ENCODE data around the gene PLEKHM3.

PLEKHM3 gene

GRCh38 chr2:207796585-207797350, 228.6 kb downstream of the PLEKHM3 start (continued):
- no peak for TF ChIP-seq ZBTB49 (tag by site-specific recombination; IDR thresholded peaks at IDR 0.05; ENCODE audit: low read depth)
- TF ChIP-seq ZNF18 (tag by site-specific recombination; IDR thresholded peaks at IDR 0.05) = no peak
- TF ChIP-seq ZNF2 (tag by site-specific recombination; IDR thresholded peaks at IDR 0.05) = no peak
- no peak for TF ChIP-seq ZNF768 (tag by site-specific recombination; IDR thresholded peaks at IDR 0.05)
- TF ChIP-seq ZNF10 (tag by site-specific recombination; IDR thresholded peaks at IDR 0.05) = no peak
- TF ChIP-seq ZNF677 (tag by site-specific recombination; IDR thresholded peaks at IDR 0.05) = no peak
- TF ChIP-seq AEBP2 (tag by site-specific recombination; IDR thresholded peaks at IDR 0.05; ENCODE audit: borderline replicate concordance) = no peak
- no peak for TF ChIP-seq ZNF518A (tag by site-specific recombination; conservative IDR thresholded peaks at IDR 0.05; ENCODE audit: low read depth)
- TF ChIP-seq ZNF664 (tag by site-specific recombination; IDR thresholded peaks at IDR 0.05) = no peak
- no peak for TF ChIP-seq SETDB1 (IDR thresholded peaks at IDR 0.05; ENCODE audit: insufficient read length, low read length)
- no peak for TF ChIP-seq MYNN (tag by site-specific recombination; IDR thresholded peaks at IDR 0.05; ENCODE audit: borderline replicate concordance)
- no peak for TF ChIP-seq ZNF610 (tag by site-specific recombination; IDR thresholded peaks at IDR 0.05; ENCODE audit: borderline replicate concordance)
- TF ChIP-seq ZNF544 (tag by site-specific recombination; IDR thresholded peaks at IDR 0.05) = no peak
- TF ChIP-seq ZNF311 (tag by site-specific recombination; IDR thresholded peaks at IDR 0.05; ENCODE audit: borderline replicate concordance) = no peak
- no peak for TF ChIP-seq ZNF354C (tag by site-specific recombination; IDR thresholded peaks at IDR 0.05; ENCODE audit: borderline replicate concordance, low read depth)
- TF ChIP-seq WT1 (tag by site-specific recombination; IDR thresholded peaks at IDR 0.05) = peak; percentile 71
- no peak for TF ChIP-seq ZNF777 (tag by site-specific recombination; IDR thresholded peaks at IDR 0.05; ENCODE audit: borderline replicate concordance)
- TF ChIP-seq ZNF114 (tag by site-specific recombination; IDR thresholded peaks at IDR 0.05) = no peak
- no peak for TF ChIP-seq ZNF830 (tag by site-specific recombination; IDR thresholded peaks at IDR 0.05; ENCODE audit: low read depth)
- no peak for TF ChIP-seq CTCF (tag by site-specific recombination; IDR thresholded peaks at IDR 0.05)
- TF ChIP-seq ZNF324 (tag by site-specific recombination; IDR thresholded peaks at IDR 0.05) = peak; percentile 43; the same call in 1 of the 2 replicates
- no peak for TF ChIP-seq ZNF404 (tag by site-specific recombination; IDR thresholded peaks at IDR 0.05)
- no peak for TF ChIP-seq ZNF645 (tag by site-specific recombination; IDR thresholded peaks at IDR 0.05)
- TF ChIP-seq HOXC10 (CRISPR knock-in tag; IDR thresholded peaks at IDR 0.05) = no peak
- TF ChIP-seq ZNF488 (tag by site-specific recombination; IDR thresholded peaks at IDR 0.05) = no peak
